Left kidney (tissue), 8 donors: ENCODE data around the gene DMBX1. TPM values are rescaled to one million over a fixed set of nuclear protein-coding genes. Genes with fewer than 3 reads are reported as not detected.
A peak's percentile ranks its signal among the peaks of the same experiment; 100 is the strongest.

ENCODE experiments used
- DNase-seq: peaks from one replicate; pipeline ENCODE4 v3.0.0-alpha.2; 2013
- long read RNA-seq, 8 donors: transcript quantifications; one replicate each; lab custom pipeline, GENCODE V29; 2026
- polyA plus RNA-seq: library from polyadenylated mRNA; unstranded; fragments of 120-200 nt; gene quantifications from one replicate; pipeline ENCODE4 v1.2.1, GENCODE V29; 2013; ENCODE audit not compliant: insufficient read length

Gene DMBX1
- polyA plus RNA-seq: not detected
- long read RNA-seq, donor 1: 0 reads
- long read RNA-seq, donor 2: 0 reads
- long read RNA-seq, donor 3: 0 reads
- long read RNA-seq, donor 4: 0 reads
- long read RNA-seq, donor 5: 0 reads
- long read RNA-seq, donor 6: 0 reads
- long read RNA-seq, donor 7: 0 reads
- long read RNA-seq, donor 8: 0 reads

DNA sequence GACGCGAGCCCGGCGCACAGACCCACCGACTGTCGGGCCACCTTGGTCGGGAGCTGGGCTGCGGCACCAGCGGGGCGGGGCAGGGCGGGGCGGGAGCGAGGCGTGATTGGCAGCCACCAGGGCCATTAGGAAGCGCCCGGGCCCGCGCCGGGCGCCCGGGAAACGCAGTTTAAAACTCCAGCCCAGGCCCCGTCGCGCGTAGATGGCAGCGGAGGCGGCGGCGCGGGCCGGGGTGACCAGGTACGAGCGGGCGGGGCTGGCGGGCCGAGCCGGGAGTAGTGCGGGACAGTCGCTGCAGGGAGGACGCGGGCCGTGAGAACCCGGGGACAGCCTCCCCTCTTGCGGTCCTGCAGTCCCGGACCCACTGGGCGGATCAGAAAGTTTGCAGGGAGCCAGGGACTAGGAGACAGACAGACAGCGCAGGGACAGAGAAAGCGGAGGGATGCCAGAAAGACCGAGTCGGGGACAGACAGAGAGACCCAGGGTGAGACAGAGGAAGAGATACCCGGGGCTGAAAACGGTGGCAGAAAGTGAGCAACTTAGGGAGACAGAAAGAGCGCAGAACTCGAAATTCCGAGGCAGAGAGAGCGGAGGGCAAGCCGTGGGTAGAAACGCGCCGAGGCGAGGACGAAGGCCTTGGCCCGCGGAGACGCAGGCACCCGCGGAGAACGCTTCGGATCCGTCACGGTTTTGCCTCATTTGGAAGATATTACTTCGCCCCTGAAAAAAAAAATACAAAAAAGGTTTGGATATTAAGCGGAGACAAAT is at the start of gene DMBX1:
Gene DMBX1 (plus strand): TSS at position 199 of the 768 bp plus-strand sequence. CDS start 17,175 bp downstream, outside the sequence.
- no peak for DNase-seq

DNA sequence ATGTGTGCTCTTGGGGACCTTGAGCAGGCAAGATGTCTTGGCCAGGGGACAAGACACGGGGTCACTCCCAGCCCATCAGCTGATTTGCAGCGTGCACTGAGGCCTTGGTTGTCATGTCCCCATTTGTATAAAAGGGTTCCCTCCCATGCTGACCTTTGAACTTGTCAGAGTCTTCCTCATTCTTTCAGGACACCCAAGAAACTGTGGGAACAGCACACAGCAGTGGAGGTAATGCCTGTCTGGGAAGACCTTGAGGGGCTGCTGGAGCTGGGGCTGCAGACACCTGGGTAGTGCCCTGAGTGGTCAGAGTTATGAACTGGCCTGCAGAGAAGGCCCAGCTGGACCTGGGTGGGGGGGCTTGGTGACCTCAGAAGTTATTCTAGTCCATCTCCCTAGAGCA is 49.2 kb upstream of the DMBX1 start:
- no peak for DNase-seq

DNA sequence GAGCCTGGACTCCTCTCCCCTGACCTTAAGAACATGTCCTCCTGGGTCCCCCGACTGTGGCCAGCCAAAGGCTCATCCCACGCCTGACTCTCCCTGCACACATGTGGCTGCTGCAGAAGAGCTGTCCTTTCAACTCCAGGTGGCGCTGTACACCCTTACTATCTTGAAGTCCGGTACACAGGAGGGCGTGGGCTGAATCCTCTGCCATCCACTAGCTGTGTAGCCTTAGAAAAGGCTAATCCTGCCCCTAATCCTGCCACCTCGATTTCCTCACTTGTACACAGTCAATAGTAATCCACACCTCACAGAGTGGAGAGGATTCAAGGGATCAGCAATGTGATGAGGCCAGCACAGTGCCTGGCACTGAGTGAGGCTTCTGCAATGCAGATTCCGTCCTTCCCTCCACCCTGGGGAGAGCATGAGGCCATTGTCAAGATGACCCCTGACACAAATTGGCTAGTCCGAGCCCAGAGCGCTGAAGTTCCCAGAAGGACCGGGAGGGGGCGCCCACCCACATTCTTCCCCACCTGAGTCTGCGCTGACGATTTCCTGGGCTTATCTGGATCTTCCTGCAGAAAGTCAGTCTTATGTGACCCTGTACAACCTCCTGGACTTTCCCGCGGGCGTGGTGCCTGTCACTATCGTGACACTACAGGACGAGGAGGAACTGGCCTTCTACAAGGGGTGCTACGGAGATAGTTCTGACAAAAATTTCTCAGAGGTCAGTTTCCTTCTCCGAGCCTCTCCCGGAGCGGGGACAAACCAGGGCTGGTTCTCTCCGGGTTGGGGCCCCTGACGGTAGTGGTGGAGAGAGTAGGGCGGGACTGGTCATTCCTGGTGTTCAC is 47.1 kb upstream of the DMBX1 start:
- peak; percentile 61 for DNase-seq

DNA sequence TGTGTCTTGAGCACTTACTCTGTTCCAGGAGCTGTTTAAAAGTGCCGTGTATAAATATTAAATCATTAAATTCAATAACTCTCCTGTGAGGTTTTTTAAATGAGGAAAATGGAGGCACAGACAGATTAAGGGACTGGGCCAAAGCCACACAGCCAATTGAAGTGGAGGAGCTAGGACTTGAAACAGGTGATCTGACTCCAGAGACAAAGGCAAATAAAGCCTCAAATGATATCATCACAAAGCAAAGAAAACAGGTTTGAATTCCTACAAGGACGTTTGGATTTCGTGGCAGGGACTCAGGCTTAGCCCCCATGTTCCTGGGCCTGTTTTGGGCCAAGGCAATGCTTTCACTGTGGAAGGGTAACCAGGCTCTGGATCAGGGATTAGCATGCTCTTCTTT is 45.2 kb upstream of the DMBX1 start:
- DNase-seq: no peak

DNA sequence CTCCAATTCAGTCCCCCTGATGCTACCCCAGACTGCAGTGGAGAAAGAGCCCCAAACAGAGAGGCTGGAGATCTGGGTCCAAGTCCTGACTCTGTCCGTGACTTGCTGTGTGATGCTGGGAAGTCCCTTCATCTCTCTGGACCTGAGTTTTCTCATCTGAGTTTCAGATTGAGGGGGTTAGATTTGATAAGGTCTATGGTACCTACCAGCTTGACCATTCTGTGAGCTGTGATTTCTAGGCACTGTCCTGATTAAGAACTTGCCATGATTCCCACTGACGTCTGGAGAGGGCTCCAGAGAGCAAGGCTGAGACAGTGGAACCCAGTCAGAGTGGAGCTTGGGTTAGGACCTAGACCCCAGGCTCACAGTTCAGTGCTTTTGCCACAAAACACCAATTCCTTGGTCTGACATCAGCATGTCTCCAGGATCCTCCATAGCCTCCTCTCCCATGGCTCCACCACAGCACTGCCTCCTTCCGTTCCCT is 43.8 kb upstream of the DMBX1 start:
- DNase-seq: no peak

DNA sequence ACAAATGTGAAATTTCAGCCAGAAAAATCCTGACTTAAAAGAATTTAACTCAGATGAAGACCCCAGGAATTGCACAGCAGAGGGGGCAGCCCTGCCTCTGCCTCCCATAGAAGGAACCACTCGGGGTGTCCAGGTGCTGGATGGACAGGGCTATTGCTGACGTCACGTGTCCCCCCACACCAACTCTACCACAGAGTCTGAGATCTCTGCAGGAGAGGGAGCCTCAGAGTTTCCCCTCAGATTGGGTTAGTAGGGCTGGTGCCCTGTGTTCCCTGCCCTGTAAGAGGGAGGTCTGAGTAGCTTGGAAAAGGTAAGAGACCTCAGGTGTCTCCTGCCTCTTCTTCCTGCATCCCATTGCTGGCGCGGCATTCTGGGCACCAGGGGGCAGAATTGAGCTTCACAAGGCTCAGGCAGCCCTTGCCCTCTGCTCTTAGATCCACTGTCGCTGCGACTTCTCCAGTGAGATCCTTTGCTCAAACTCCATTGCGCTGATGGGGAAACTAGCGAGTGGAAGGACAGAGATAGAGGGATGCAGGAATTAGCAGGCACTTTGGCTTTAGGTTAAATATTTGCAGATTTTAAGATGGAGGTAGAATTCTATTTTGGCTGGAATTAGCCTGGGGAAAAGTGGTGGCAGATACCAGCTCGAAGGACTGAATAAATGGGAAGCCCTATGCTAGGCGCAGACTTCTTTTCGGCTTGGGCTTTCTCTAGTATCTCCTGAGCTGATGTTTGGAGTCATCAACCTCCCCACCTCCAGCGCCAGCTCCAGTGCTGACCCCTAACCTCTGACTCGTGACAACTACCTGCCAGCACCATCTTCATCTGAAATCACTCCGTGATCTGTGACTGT is 42.8 kb upstream of the DMBX1 start:
- DNase-seq: peak; percentile 75

DNA sequence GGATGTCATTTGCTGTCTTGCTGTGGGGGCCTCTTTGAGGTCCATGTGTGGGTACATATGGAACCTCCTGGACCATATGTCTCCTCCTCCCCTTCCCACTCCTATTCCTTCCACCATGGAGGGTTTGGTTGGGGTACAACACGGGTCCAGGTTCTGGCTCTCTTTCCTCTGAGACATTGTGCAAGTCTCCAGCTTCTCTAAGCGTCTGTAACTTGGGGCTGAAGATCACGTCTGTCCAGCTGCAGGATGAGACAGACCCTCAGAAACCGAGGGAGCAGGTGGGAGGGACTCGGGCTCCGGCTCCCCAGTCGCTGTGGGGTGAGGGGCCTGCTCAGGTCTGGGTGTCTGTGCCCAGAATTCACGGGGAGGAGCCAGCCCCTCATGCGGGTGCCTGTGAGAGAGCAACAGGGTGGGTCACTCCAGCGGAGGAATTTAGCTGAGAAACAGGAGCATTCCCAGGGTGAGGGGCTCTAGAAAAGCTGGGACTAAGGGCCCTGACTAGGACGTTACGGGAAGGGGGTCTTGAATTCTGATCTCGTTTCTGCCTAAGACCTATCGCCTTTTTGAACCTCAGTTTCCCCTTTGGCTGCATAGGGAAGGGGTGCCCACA is 42.0 kb upstream of the DMBX1 start:
- DNase-seq: no peak

DNA sequence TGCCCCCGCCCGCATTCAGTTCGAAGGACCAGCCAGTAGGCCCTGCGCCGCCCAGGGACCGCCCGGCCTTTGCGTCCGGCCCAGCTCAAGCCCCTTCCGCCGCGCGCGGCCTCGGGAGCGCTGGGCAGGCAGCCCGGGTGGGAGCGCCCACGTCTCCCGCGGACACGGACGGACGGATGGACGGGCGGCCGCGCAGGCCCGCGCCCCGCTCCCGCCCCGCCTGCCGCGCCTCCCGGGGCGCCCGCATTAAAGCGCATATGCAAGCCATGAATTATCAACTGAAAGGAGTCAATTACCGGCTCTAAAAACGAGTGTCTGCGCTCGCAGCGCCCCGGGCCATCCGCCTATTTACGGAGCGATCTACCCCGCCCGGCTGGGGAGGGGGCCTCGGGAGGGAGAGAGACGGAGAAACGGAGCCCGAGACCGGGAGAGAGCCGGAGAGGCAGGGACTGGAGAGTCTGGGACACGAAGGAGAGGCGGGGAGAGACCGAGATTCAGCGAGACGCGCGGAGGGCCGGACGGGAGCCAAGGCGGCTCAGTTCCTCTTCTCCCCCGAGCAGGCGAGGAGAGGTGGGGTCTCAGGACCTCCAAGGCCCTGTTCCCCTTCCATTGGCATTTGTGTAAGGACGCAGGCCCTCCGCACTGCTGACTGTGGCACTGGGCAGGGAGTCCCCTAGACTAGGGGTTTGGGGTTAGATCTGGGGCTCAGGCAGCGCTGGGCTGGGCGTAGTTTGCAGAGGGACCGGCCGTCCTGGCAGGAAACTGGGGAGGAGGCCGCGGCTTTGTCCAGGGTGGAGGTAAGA is 41.3 kb upstream of the DMBX1 start:
- DNase-seq: no peak

DNA sequence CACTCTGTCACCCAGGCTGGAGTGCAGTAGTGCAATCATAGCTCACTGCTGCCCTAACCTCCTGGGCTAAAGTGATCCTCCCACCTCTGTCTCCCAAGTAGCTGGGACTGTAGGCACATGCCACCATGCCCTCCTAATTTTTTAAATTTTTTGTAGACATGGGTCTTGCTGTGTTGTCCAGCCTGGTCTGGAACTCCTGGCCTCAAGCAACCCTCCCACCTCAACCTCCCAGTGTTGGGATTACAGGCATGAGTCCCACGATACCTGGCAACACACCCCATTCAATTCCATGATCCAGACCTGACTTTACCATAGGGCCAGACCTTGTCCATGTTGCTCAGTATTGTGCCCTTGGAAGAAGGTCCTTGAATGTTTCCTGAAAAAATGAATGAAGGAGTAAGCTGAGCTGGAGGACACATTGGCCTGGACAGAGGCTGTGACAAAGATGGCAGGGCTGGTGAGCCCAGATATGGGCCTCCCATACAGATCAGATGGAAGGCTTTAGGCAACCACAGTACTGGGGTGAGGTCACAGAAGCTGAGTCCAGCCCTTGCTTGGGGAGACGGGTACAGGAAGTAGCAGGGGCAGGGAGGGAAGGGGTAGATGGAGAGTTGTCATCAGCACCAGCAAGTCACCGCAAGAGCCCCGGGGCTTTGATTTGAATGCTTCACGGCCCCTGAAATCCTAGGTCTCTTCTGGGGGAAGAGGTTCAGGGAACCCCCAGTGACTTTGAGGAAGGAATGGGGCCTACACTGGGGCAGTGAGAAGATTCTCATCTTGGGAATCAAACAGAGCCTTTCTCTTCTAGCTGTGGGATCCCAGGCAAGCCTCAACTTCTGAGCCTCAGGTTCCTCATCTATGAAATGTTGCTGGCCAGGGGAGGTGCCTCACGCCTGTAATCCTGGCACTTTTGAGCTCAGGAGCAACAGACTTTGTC is 40.1 kb upstream of the DMBX1 start:
- DNase-seq: no peak

DNA sequence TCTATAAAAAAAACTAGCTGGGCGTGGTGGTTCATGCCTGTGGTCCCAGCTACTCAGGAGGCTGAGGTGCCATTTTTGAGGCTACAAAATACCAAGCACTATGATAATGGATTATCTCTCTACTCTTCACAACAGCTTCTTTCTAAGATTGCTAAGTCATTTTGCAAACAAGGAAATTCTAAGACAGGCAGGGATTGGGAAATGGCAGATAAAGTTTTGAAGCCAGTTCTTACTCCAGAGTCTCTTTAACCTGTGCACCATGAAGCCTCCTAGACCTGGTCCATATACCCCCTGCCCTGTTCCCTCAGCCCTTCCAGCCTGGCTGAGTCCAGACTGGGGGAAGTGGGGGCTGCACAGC is 39.5 kb upstream of the DMBX1 start:
- DNase-seq: no peak

DNA sequence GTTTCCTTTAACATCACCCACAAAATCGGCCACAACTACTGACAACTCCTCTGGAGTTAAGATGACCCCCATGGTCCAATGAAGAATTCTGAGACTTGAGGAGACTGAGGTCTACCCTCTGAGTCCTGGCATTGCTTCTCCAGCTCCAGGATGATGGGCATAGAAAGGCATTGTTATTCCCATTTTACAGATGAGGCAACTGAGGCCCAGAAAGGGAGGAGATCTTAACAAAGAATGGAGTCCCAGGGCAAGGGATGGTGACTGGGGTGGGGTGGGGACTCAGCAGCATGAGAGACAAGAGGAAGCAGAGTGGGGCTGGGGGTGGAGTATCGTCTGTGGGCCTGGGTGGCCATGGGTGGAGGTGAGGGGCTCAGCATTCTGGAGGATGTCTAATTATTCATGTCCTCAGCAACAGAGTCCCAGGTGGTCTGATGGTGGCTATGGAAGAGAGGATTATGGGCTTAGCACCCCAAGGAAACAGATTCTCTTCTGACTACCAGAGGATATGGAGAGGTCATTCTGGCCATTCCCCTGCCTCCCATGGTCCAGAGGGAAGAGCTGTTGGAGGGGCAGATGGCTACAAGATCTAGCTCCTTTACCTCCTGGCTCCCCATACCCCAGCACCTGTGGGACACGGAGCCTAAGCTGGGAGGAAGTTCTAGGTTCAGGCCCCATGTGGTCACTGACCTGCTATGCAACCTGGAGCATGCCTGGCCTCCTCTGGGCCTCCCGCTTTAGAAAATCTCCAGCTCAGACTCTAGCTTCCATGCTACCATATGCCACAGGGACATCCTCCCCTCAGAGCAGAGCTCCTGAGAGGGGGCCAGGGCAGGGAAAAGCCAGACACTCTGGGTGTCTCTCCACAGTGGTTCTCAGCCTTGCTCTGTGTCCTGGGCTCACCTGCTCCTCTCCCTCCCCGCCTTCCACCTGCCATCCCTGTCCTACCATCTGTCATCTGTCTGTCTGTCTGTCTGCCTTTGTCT is 37.4 kb upstream of the DMBX1 start:
- DNase-seq: no peak

DNA sequence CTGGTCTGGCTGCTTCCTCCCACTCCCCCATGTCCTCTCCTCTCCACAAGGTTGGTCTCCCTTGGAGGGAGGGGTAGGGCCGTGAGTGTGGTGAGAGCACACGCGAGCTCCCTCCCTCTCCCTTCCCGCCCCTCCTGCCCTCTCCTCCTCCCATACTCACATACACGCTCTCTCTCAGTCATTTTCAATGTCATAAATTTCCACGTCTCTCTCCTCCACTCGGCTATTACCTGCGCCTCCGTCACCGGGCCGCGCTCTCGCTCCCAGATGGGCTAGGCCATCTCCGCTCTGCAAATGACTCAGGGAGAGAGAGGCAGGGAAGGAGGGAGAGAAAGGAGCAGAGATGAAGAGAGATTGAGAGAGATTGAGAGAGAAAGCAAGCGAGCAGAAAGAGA is 36.7 kb upstream of the DMBX1 start:
- no peak for DNase-seq

DNA sequence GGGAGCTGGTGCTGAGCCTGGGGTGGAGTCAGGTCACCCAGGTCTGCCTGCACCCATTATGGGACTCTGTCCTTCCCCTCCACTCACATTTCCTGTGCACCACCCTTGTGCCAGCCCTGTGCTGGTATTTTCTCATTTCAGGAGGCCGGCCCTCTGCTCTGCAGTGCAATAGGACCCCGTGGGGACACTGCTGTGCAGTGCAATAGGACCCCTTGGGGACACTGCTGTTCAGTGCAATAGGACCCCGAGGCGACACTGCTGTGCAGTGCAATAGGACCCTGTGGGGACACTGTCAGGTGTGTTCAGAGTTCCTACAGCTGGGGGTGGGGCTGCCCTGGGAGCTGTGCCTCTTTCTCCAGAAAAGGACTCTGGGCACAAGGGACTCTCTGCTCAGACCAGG is 36.2 kb upstream of the DMBX1 start:
- DNase-seq: no peak

DNA sequence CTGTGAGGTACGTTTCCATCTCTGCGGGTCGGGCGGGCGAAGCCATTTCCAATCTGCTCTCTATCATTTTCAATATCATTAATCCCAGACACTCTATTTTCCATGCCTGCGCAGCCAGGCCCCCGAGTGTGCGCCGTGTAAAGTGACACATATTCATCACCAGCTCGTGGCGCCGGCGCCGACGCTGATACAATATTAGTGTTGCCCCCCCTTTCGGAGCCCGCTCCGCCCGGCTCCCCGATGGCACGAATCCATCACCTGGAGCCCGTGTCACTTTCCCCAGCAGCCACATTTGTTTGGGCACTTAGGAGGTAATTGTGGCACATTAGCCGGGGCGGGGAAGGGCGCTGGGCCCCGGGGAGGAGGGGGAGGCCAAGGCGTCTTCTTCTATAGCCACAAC is 33.7 kb upstream of the DMBX1 start:
- DNase-seq: no peak

DNA sequence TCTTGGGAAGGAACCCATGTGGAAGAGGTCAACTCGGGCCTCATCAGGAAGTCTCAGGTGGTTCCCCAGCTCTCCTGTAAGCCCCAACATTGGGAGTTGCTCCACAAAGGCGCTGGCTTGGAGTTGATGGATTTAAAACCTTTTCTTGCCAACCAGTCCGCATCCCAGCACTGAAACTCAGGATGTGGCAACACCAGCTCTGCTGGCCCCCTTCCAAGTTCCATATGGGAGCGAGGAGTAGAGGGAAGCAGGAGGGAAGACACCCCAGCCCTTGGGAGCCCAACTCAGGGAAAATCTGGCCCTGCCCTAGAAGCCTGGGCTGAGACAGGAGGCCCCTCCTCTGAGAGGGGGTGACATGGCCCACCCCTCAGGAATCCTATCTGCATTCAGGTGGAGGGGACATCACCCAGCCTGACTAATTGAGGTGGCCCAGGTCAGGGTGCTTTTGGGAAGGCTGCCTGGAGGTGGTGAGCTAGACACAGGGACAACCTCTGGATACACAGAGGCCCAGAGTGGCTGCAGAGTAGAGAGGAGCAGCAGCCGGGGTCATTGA is 33.1 kb upstream of the DMBX1 start:
- DNase-seq: no peak

DNA sequence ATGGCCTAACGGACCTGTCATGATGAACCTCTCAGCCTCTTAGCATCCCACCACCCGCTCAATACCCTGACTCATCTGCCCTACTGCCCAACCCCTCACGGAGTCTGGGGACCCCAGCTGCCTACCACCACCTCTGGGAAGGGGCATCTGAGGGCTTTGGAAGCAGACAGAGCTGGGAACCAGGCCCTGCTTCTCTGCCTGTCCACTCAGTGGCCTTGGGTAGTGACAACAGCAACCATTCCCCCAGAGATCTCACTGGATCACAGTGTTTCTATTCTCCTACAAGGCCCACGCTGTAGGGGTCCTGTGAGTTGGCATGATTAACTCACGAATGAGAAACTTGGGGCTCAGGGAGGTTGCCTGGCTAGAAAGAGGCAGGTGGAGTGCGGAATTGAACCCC is 32.5 kb upstream of the DMBX1 start:
- DNase-seq: no peak

DNA sequence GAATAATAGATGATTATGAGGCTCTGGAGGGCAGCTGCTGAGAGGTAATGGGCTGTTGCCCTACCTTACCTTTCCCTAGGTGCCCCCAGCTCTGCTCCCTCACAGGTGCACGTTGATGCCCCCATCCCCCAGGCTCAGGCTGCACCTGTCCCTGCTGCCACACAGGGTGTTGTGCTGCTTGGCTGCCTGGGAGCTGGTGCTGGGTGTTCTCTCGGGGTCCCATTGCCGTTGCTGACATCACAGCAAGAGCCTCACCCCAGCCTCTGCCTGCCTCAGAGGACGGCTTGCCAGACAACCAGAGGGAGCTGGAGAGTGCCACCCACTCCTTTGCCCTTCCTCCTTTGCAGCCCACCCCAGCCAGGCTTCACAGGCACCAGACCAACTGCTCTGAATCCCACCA is 31.4 kb upstream of the DMBX1 start:
- DNase-seq: no peak

DNA sequence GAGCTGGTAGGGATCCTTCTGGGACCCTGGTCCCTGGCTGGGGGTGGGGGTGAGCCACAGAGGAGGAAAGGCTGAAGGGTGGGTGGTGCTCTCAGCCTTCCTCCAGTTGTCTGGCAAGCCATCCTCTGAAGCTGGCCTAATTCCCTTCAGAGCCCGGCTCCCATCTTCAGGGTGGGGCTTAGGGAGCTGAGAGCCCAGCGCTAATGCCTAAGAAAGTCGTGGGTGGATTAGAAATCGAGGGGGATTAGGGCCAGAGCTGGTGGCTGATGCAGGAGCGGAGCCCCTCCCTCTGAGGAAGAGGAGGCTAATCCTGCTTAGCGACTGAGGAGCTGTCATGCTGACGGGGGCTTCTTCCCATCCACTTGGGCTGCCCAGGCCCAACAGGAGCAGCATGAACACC is 30.8 kb upstream of the DMBX1 start:
- no peak for DNase-seq
